C4-2B (cell line): Measurements from ENCODE around the gene SELP.

ENCODE experiments used
- CTCF ChIP-seq: fragments of 450-650 bp; conservative IDR thresholded peaks from 2 replicates; pipeline ENCODE4 v1.5.1; 2017; ENCODE audit warnings: mild to moderate bottlenecking
- ZFX ChIP-seq: fragments of 450-650 bp; IDR thresholded peaks from 2 replicates; pipeline ENCODE4 v1.6.1; 2017

- TF ChIP-seq CTCF (no peak), ZFX (no peak)
Observed at GRCh38 chr1:169588112-169588511, 41.8 kb downstream of the SELP start.
